ENCODE results near the gene PRPF8.
"Not testable (repeated sequence)": the region's sequence is repeated elsewhere in the genome, so short reads cannot be mapped to it uniquely, and the experiment has no call there.

PRPF8 gene

DNA sequence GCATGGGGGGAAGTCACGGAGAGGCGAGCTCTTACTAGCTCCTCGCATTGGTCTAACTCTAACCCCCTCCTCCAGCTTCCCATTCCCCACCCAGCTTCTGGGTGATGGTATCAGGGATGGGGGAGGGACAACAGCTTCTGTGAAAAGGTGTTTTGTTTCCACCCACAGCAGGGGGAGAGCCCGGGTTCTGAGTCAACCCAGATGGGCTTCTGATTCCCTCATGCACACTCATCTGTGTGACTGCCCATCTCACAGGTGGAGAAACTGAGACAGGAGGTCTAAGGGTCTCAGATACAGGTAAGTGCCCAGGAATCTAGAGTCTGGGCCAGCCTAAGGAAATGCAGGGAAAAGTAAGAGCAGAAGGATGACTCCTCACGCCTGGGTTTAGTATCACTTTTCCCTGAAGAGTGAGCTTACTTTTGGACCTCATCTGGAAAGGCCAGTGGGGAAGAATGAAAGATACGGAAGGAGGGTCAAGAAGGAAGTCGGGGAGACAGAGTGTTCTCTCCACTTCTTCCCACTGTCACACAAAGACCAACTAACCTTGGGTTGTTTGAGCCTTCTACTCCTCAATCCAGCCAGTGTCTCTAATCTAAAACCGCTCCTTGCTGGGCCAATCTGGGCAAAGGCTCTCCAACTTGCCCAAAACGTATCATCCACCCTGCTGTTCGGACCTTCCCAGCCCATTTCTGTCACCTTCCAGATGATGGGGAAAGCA lies 28.7 kb upstream of the PRPF8 start:
- TF ChIP-seq POLR2A (IDR thresholded peaks at IDR 0.05; ENCODE audit: low read depth, low read length): no peak
- no peak for FAIRE-seq
- no peak for DNase-seq (ENCODE audit: insufficient read length, low spot score)

DNA sequence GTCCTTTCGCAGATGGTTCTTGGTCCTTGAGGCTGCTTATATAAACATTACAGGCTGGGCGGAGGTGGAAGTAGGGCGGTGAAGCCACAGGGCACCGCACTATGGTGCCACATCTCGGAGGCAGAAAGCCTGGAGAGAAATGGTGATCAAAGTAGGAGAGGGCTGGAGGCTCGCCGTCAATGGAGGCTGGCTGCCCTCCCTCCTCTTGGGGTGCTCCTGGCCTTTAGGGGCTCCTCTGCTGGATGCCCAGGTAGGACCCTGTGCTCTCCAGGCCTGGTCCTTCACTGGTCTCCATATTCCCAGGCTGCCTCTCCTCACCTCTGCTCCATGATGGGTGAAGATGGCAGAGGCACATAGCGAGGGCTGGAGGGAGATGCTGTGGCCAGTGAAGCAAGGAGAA lies 27.6 kb upstream of the PRPF8 start:
- no peak for TF ChIP-seq POLR2A (IDR thresholded peaks at IDR 0.05; ENCODE audit: low read depth, low read length)
- DNase-seq (ENCODE audit: insufficient read length, low spot score): no peak
- FAIRE-seq: no peak

DNA sequence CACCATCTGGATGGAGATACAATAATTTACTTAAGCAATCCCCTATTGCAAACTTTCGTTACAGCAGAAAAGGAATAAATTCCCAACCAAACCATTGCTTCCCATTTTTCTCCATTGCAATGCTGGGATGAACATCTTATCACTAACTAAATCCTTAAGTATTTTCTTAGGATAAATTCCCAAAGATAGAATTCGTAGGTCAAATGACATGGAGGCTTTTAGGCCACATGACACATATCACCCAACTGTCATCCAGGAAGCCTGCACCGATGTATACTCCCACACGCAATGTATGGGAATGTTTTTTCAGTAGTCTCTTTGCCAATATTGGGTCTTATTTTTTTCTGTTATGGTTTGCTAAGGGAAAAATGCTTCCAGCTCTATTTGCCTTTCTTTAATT lies 27.1 kb upstream of the PRPF8 start:
- FAIRE-seq (no peak), DNase-seq (ENCODE audit: insufficient read length, low spot score) (no peak)
- TF ChIP-seq POLR2A (IDR thresholded peaks at IDR 0.05; ENCODE audit: low read depth, low read length): no peak

DNA sequence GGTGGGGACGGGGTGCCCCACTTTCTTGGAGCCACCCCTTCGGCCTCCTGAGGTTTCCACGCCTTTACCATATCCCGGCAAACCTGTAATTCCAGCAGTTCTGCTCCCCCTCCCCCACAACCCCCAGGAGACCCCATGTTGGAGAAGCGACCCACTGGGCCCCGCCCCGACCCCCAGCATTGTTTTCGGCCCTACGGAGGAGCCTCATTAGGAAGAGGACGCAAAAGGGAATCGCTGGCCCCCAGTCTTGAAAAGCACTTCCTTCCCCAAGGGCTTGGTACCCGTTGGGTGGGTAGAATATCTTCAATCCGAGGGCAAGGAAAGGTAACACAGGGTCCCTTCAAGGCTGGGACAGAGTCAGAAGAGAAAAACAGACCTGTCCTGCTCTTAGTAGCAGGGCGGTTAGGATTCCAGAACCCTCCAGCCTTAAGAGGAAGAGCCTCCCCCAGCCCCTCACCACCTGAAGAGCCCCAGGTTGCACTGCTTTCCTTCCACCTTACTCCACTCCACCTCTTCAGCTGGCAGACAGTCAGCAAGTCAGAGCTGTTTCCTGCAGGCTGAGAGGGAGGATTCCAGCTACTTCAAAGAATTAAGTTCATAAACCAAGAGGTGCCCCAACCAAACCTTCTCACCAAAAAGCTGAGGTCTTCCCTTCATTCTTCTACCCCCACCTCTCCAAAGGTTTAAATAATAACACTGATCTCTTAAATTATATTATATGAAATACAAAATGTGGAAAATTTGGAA lies 26.3 kb upstream of the PRPF8 start:
- FAIRE-seq (no peak), DNase-seq (ENCODE audit: insufficient read length, low spot score) (no peak)
- TF ChIP-seq POLR2A (IDR thresholded peaks at IDR 0.05; ENCODE audit: low read depth, low read length): 0 out of 2 replicates have a peak, but pooled peaks have one; percentile 20

DNA sequence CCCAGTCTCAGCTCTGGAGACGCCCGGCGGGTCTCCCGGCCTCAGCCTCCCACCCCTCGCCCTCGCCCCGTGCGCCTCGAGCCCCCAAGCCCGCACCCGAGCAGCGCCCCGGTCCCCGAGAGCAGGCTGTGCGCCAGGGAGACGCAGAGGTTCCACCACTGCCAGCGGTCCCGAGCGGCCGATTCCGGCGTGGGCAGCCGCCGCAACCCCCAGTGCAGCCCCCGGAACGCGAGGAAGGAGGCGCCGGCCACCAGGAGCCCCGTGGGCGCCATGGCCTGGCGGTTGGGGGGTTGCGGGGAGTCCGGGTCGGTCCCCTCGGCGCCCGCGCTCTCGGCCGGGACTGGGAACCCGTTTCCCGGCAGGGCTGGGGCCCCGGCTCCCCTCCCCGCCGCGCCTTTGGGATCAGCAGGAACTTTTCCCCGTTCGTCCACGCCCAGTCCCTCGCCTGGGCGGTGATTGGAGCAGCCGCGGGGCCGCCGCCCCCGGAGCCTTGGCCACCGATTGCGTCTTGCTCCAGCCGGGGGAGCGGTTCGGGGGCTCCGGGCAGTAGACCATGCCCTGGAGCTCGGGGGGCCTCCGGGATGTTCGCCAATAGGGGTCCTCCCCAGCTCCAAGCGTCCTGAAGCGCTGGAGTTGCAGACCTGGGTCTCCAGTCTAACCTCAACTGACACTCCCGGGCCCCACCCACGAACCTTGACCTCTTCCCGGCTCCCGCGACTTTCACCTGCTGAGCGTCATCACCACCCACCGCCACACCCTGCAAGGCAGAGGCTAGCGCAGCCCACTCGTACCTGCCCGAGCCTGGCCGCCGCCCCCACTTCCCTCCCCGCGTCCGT lies 25.5 kb upstream of the PRPF8 start, which contains the start of gene TLCD2:
TSS of gene TLCD2 (minus strand) at position 407 of the 836 bp plus-strand sequence. CDS start at position 272, 135 bp downstream.
- peak; percentile 56; the same call in 1 of the 2 replicates for TF ChIP-seq POLR2A (IDR thresholded peaks at IDR 0.05; ENCODE audit: low read depth, low read length)
- no peak for FAIRE-seq
- DNase-seq (ENCODE audit: insufficient read length, low spot score): peak; percentile 78

DNA sequence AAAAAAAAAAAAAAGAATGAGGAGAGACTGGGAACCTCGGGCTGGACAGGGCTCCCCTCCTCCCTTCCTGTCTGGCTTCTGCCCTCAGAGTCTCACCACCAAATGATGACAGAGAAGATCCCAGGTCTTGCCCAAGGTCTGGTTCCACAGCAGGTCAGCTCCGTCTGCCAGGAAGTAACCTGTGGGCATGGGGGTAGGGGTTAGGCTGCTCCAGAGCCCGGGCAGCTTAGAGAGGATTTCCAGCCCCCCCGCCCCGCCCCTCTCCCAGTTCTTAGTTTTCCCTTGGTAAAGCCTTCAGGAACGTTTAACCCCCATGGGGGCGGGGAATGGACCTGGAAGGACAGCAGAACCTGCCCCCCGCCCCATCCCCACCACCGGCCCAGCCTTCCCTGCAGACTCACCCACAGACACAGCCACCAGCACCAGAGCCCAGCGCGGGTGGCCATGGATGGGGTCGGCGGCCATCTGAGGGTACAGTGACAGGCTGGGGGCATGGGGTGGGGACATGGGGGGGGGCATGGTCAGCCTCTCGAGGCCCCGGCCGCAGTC lies 24.8 kb upstream of the PRPF8 start:
- TF ChIP-seq POLR2A (IDR thresholded peaks at IDR 0.05; ENCODE audit: low read depth, low read length): no peak
- FAIRE-seq (no peak), DNase-seq (ENCODE audit: insufficient read length, low spot score) (no peak)

DNA sequence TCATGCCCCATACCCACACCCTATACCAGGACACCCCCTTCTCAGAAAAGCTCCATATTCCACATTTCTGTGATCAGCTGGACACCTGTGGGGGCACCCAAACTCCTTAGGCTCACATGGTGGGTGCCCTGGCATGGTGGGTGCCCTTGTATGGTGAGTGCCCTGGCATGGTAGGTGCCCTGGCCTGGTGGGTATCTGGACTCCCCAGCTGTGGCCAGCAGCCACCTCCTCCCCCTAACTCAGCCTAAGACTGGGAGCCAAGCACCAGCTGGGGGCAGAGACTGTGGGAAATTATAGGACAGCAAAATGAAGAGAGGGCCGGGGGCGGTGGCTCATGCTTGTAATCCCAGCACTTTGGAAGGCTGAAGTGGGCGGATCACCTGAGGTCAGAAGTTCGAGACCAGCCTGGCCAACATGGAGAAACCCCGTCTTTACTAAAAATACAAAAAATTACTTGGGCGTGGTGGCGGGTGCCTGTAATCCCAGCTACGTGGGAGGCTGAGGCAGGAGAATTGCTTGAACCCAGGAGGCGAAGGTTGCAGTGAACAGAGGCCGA lies 24.2 kb upstream of the PRPF8 start:
- not testable (repeated sequence) for FAIRE-seq; DNase-seq (ENCODE audit: insufficient read length, low spot score)

DNA sequence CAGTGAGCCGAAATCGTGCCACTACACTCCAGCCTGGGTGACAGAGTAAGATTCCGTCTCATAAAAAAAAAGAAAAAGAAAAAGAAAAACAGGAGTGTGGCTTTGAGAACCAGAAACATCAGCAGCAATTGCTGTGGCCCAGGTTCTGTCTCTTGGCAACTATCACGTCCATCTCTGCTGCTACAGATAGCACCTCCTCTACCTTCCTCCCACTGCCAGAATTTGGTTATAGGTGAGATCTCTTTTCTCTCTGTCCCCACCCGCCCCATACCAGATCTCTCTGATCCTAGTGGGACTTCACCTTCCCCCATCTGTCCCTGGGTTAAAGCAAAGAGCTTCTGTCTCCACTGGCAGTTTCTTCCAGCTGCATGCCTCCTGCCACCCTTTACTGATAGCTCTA lies 22.4 kb upstream of the PRPF8 start:
- DNase-seq (ENCODE audit: insufficient read length, low spot score) (no peak), FAIRE-seq (no peak)
- no peak for TF ChIP-seq POLR2A (IDR thresholded peaks at IDR 0.05; ENCODE audit: low read depth, low read length)

DNA sequence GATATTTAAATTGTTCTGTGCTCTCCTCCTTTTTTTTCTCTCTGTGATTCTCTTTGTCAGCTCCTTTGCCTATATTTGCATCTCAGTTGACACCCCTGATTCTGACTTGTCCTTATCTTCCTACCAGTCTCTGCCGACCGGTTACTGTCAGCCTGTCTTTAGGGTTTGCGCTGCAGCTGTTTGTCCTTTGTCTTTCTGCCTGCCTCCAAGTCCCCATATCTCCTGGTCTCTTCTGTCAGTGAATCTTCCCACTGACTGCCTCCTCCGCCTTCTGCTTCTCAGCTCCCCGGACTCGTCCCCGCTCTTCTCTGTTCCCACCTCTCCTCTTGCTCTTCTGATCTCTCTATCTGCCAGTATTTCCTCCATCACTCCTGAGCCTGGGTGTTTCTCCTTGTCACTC lies 20.3 kb upstream of the PRPF8 start:
- no peak for FAIRE-seq
- no peak for TF ChIP-seq POLR2A (IDR thresholded peaks at IDR 0.05; ENCODE audit: low read depth, low read length)
- DNase-seq (ENCODE audit: insufficient read length, low spot score): no peak

DNA sequence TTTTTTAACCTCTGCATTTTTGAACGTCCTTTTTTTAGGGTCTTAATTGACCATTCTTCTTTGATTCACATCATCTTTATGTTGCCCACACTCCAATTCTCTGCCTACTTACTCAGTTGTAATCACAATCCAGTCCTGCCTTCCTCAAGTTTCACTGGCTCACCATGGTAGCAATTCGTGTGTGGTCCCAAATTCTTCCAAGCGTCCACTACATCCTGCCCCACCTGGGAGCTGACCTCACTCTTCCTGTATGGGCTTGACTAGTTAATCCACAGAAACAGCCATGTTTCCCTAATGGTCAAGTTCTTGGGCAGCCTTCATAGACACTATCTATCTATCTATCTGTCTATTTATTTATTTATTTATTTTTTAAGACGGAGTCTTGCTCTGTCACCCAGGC lies 18.4 kb upstream of the PRPF8 start:
- FAIRE-seq (no peak), DNase-seq (ENCODE audit: insufficient read length, low spot score) (no peak)
- no peak for TF ChIP-seq POLR2A (IDR thresholded peaks at IDR 0.05; ENCODE audit: low read depth, low read length)

DNA sequence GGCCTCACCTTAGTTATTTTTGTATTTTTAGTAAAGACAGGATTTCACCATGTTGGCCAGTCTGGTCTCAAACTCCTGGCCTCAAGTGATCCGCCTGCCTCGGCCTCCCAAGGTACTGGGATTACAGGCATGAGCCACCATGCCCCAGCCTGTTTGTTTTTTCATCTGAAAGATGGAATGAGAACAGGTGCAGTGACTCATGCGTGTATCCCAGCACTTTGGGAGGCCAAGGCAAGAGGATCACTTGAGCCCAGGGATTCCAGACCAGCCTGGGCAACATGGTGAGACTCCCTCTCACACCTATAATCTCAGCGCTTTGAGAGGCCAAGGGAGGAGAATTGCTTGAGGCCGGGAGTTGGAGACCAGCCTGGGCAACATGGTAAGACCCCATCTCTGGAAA lies 15.2 kb upstream of the PRPF8 start:
- FAIRE-seq: not testable (repeated sequence)

DNA sequence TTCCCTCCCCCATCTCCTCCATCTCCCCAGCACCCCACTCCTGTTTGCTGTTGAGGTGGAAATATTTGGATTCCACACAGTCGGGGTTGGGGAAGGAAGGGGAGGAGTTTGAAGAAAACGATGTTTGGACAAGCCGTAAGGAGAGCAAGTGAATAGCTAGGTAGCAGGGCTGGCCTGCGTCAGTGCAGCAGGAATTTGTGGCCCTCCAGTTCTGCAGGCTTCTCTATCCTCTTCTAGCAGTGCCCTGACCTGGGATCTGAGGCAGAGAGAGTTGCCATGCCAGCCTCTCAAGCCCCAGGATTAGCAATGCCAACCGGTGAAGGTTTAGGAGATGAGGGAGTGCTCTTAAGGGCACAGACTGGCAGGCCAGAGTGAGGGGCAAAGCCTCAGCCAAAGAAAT lies 13.0 kb upstream of the PRPF8 start:
- FAIRE-seq (no peak), DNase-seq (ENCODE audit: insufficient read length, low spot score) (no peak)
- no peak for TF ChIP-seq POLR2A (IDR thresholded peaks at IDR 0.05; ENCODE audit: low read depth, low read length)

More for the DNA sequence above, 15.2 kb upstream of the PRPF8 start:
- not testable (repeated sequence) for DNase-seq (ENCODE audit: insufficient read length, low spot score)

DNA sequence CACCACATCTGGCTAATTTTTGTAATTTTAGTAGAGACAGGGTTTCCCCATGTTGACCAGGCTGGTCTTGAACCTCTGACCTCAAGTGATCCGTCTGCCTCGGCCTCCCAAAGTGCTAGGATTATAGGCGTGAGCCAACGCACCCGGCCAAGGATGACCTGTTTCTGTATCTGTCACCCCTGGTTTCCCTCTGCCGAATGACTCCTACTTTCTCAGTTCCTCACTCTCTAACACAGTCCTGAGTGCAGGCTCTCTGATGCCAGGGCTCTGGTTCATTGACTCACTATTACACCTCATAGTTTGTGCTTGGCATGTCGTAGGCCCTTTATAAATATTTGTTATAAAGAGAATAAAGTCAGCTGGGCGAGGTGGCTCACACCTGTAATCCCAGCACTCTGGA lies 10.7 kb upstream of the PRPF8 start:
- DNase-seq (ENCODE audit: insufficient read length, low spot score): no peak
- FAIRE-seq: no peak
- TF ChIP-seq POLR2A (IDR thresholded peaks at IDR 0.05; ENCODE audit: low read depth, low read length): no peak

DNA sequence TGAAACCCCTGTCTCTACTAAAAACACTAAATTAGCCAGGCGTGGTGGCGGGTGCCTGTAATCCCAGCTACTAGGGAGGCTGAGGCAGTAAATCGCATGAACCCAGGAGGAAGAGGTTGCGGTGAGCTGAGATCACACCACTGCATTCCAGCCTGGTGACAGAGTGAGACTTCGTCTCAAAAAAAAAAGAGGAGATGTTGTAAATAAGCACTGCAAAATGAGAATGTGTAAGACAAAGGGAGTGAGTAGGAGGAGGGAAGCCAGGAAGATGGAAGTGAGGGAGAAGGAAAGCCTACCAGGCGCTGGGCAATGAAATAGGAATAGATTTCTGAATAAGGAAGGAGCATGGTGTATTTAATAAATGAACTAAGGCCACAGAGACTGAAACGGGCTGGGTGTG lies 8.7 kb upstream of the PRPF8 start:
- FAIRE-seq: no peak
- no peak for DNase-seq (ENCODE audit: insufficient read length, low spot score)
- no peak for TF ChIP-seq POLR2A (IDR thresholded peaks at IDR 0.05; ENCODE audit: low read depth, low read length)
